IMR-90 (cell line): ENCODE measurements around the gene FBXW7. TPM values are rescaled to one million over a fixed set of nuclear protein-coding genes. Genes with fewer than 3 reads are reported as not detected.

ENCODE experiments used
- ATAC-seq: fragments of 200-7000 bp; cut with Tn5 transposase; 2 replicates; pipeline ENCODE4 v1.9.1; 2020; ENCODE audit warnings: low read depth, mild to moderate bottlenecking, moderate library complexity
- BruUV-seq: library from RNA; stranded (reverse); fragments of 400-500 nt; replicated peaks from 2 replicates; lab custom pipeline; 2021; lab: Mats Ljungman, UMichigan
- CTCF ChIA-PET: fragments of 300-600 bp; formaldehyde crosslinking; extraction: SDS; loops from one replicate; lab custom pipeline; 2021; ENCODE audit warnings: antibody characterized with exemption; lab: Yijun Ruan, JAX
- POLR2A ChIA-PET: fragments of 300-600 bp; sonication (Branson Sonifier 250); formaldehyde crosslinking; loops from one replicate; lab custom pipeline; 2022; ENCODE audit warnings: antibody characterized with exemption; ENCODE audit not compliant: unreplicated experiment; lab: Charles Lee
- DNase-seq: peaks from one replicate; pipeline ENCODE4 v3.0.0; 2013
- H2AFZ ChIP-seq: replicated peaks from 2 replicates; pipeline ENCODE3; 2013; ENCODE audit warnings: low read length, mild to moderate bottlenecking; ENCODE audit not compliant: poor library complexity
- H2AK5ac ChIP-seq: 2 replicates; pipeline ENCODE4 v1.6.1; 2013; ENCODE audit warnings: low read depth, low read length, inconsistent platforms
- H2AK9ac ChIP-seq: replicated peaks from 2 replicates; pipeline ENCODE3; 2013; ENCODE audit warnings: mild to moderate bottlenecking, low read depth, low read length, moderate library complexity; ENCODE audit not compliant: poor library complexity
- H2BK120ac ChIP-seq: 2 replicates; pipeline ENCODE4 v1.6.1; 2013; ENCODE audit warnings: low read depth, low read length, inconsistent platforms
- H2BK15ac ChIP-seq: 3 replicates; pipeline ENCODE4 v1.6.1; 2013; ENCODE audit warnings: low read depth, low read length, inconsistent platforms
- H2BK20ac ChIP-seq: 2 replicates; pipeline ENCODE4 v1.6.1; 2013; ENCODE audit warnings: low read depth, mild to moderate bottlenecking, inconsistent platforms, low read length, moderate library complexity
- H2BK5ac ChIP-seq: 2 replicates; pipeline ENCODE4 v1.6.1; 2013; ENCODE audit warnings: mild to moderate bottlenecking, low read depth, low read length, inconsistent platforms; ENCODE audit not compliant: poor library complexity, severe bottlenecking
- H3K14ac ChIP-seq: replicated peaks from 2 replicates; pipeline ENCODE4 v1.6.1; 2013; ENCODE audit warnings: low read depth, low read length, inconsistent platforms
- H3K18ac ChIP-seq: 2 replicates; pipeline ENCODE4 v1.6.1; 2013; ENCODE audit warnings: low read depth, low read length, control low read depth
- H3K23ac ChIP-seq: 2 replicates; pipeline ENCODE4 v1.6.1; 2013; ENCODE audit warnings: low read depth, low read length, inconsistent platforms
- H3K27ac ChIP-seq: 2 replicates; pipeline ENCODE4 v1.5.1; 2013; ENCODE audit warnings: mild to moderate bottlenecking, control low read depth, low read length; ENCODE audit not compliant: insufficient read depth
- H3K27me3 ChIP-seq: 2 replicates; pipeline ENCODE4 v1.6.1; 2013; ENCODE audit warnings: low read length; ENCODE audit not compliant: control insufficient read depth, insufficient read depth
- H3K36me3 ChIP-seq: 2 replicates; pipeline ENCODE4 v1.6.1; 2013; ENCODE audit warnings: low read length, mixed read lengths; ENCODE audit not compliant: control insufficient read depth, insufficient read depth
- H3K4ac ChIP-seq: 2 replicates; pipeline ENCODE4 v1.6.1; 2013; ENCODE audit warnings: low read depth, low read length, inconsistent platforms
- H3K4me1 ChIP-seq: 2 replicates; pipeline ENCODE4 v1.6.1; 2013; ENCODE audit warnings: low read length, mixed read lengths; ENCODE audit not compliant: control insufficient read depth, insufficient read depth
- H3K4me2 ChIP-seq: 2 replicates; pipeline ENCODE4 v1.6.1; 2013; ENCODE audit warnings: low read depth, mild to moderate bottlenecking, control low read depth, low read length, moderate library complexity
- H3K4me3 ChIP-seq: 2 replicates; pipeline ENCODE4 v1.5.1; 2013; ENCODE audit warnings: low read depth, mild to moderate bottlenecking, control low read depth, low read length, moderate library complexity; ENCODE audit not compliant: insufficient read depth
- H3K56ac ChIP-seq: 2 replicates; pipeline ENCODE4 v1.6.1; 2013; ENCODE audit warnings: low read length, inconsistent platforms; ENCODE audit not compliant: insufficient read depth; ENCODE audit errors: extremely low read depth
- H3K79me1 ChIP-seq, 2 experiments: 2 replicates each; pipeline ENCODE4 v1.6.1; 2013; ENCODE audit warnings: low read length in 2 of 2, inconsistent platforms in 1 of 2, low read depth in 1 of 2
- H3K9ac ChIP-seq: 2 replicates; pipeline ENCODE4 v1.6.1; 2013; ENCODE audit warnings: low read depth, low read length, control low read depth
- H3K9me1 ChIP-seq: 2 replicates; pipeline ENCODE4 v1.6.1; 2013; ENCODE audit warnings: low read length, inconsistent platforms; ENCODE audit not compliant: insufficient read depth
- H3K9me3 ChIP-seq: 2 replicates; pipeline ENCODE4 v1.6.1; 2013; ENCODE audit warnings: low read length; ENCODE audit not compliant: control insufficient read depth, insufficient read depth
- H4K20me1 ChIP-seq: 2 replicates; pipeline ENCODE4 v1.6.1; 2013; ENCODE audit warnings: low read length, inconsistent platforms; ENCODE audit not compliant: insufficient read depth
- H4K5ac ChIP-seq: 2 replicates; pipeline ENCODE4 v1.6.1; 2013; ENCODE audit warnings: mild to moderate bottlenecking, low read depth, low read length, control low read depth
- H4K8ac ChIP-seq, 2 experiments: 2 replicates each; pipeline ENCODE4 v1.6.1; 2013; ENCODE audit warnings: low read depth in 2 of 2, low read length in 2 of 2, control low read depth in 1 of 2, inconsistent platforms in 1 of 2
- H4K91ac ChIP-seq: 2 replicates; pipeline ENCODE4 v1.6.1; 2013; ENCODE audit warnings: low read depth, low read length, inconsistent platforms; ENCODE audit not compliant: insufficient read depth
- BHLHE40 ChIP-seq: fragments of 150-350 bp; IDR thresholded peaks from 2 replicates; pipeline ENCODE4 v1.6.1; 2016; ENCODE audit warnings: mild to moderate bottlenecking, low read depth, low read length
- CEBPB ChIP-seq: IDR thresholded peaks from 2 replicates; pipeline ENCODE4 v1.6.1; 2012; ENCODE audit warnings: low read depth, low read length, improper control_type of control experiment
- CTCF ChIP-seq: conservative IDR thresholded peaks from 2 replicates; pipeline ENCODE4 v1.5.1; 2012; ENCODE audit warnings: mild to moderate bottlenecking, low read depth, low read length, improper control_type of control experiment
- FOS ChIP-seq: fragments of 150-350 bp; IDR thresholded peaks from 2 replicates; pipeline ENCODE4 v1.6.1; 2016; ENCODE audit warnings: low read depth, low read length
- MAFK ChIP-seq: IDR thresholded peaks from 2 replicates; pipeline ENCODE4 v1.6.1; 2012; ENCODE audit warnings: low read depth, low read length, improper control_type of control experiment
- NFE2L2 ChIP-seq: fragments of 150-350 bp; IDR thresholded peaks from 2 replicates; pipeline ENCODE4 v1.6.1; 2016; ENCODE audit warnings: low read depth, mild to moderate bottlenecking, low read length
- POLR2A ChIP-seq: IDR thresholded peaks from 2 replicates; pipeline ENCODE4 v1.6.1; 2012; ENCODE audit warnings: mild to moderate bottlenecking, low read depth, low read length
- RAD21 ChIP-seq: IDR thresholded peaks from 2 replicates; pipeline ENCODE4 v1.6.1; 2012; ENCODE audit warnings: low read length, improper control_type of control experiment
- SMC3 ChIP-seq: fragments of 150-350 bp; IDR thresholded peaks from 2 replicates; pipeline ENCODE4 v1.6.1; 2016; ENCODE audit warnings: low read depth, mild to moderate bottlenecking, antibody characterized with exemption, low read length, moderate library complexity
- WGBS, 2 experiments: methylation state at CpG; one replicate each; pipeline versions ENCODE4 v1.1.5 to v1.1.7; 2013; ENCODE audit warnings: missing lambda C conversion rate in 2 of 2; ENCODE audit not compliant: insufficient read length in 1 of 2; ENCODE audit errors: extremely low coverage in 2 of 2; 5-methylcytosine and 5-hydroxymethylcytosine counted together
- dilution Hi-C: fragments of 300-500 bp; cut with HindIII; formaldehyde crosslinking; loops from one replicate; pipeline ENCODE4 v1.14.3; 2018; ENCODE audit warnings: low sequenced_read_pairs; ENCODE audit not compliant: unreplicated experiment
- in situ Hi-C: fragments of 300-500 bp; cut with MboI; formaldehyde crosslinking; loops from 3 replicates; pipeline ENCODE4 v1.14.3; 2019; ENCODE audit warnings: low sequenced_read_pairs, inconsistent platforms, mixed read lengths
- intact Hi-C: fragments of 100-400 bp; cut with micrococcal nuclease; formaldehyde crosslinking; loops from 2 replicates; pipeline ENCODE4 v1.10.0; 2022
- polyA plus RNA-seq, 3 experiments: library from polyadenylated mRNA; depleted of rRNA; stranded (reverse); fragments of >200 nt; gene quantifications; 2 replicates each; pipeline ENCODE4 v1.2.3, GENCODE V29; 2012; ENCODE audit warnings: low replicate concordance in 1 of 3
- total RNA-seq: library from RNA; depleted of rRNA; stranded (reverse); fragments of >200 nt; gene quantifications from 2 replicates; pipeline ENCODE4 v1.2.3, GENCODE V29; 2012

Gene FBXW7
- total and polyA plus RNA-seq, 2 of the 4 experiments (the other 2 are of a cell fraction), result 7.2 to 27.4 TPM

- H3K18ac ChIP-seq, result no peak overlapping the region
- no peak overlapping the region for H3K23ac ChIP-seq
- TF ChIP-seq POLR2A (no peak), CTCF (no peak), BHLHE40 (no peak), FOS (no peak), MAFK (no peak), SMC3 (no peak), CEBPB (no peak), RAD21 (no peak), NFE2L2 (no peak)
- dilution Hi-C loops, result no loop called here
- no peak overlapping the region for H4K91ac ChIP-seq
- no peak overlapping the region for H3K4ac ChIP-seq
- no peak overlapping the region for H3K4me3 ChIP-seq
- H2BK15ac ChIP-seq, result no peak overlapping the region
- intact Hi-C loops, result no loop called here
- ChIA-PET CTCF (interaction anchor here (1.6 kb wide), 1 partner anchor 10 kb away, joined by 3 read pairs; no protein-coding TSS in a partner anchor), POLR2A (no interaction called here)
- H3K9me3 ChIP-seq, result no peaks in the 10 kb centered on the region
- no TSS peak for BruUV-seq
- no peak overlapping the region for H3K14ac ChIP-seq
- peaks cover 28 to 49% of the 10 kb centered on the region in 2 experiments for H3K79me1 ChIP-seq
- H2BK5ac ChIP-seq, result no peak overlapping the region
- no peak for ATAC-seq
- H3K4me1 ChIP-seq, result peaks cover 2% of the 10 kb centered on the region; the same call in 1 of the 2 replicates
- no peaks in the 10 kb centered on the region for H3K27me3 ChIP-seq
- no peak overlapping the region for H4K8ac ChIP-seq
- H2AFZ ChIP-seq, result no peak overlapping the region
- H3K9ac ChIP-seq, result no peak overlapping the region
- H2AK9ac ChIP-seq, result no peak overlapping the region
- H2AK5ac ChIP-seq, result no peak overlapping the region
- DNase-seq, result no peak
- peaks cover 2% of the 10 kb centered on the region; the same call in 1 of the 2 replicates for H3K9me1 ChIP-seq
- peaks cover 16% of the 10 kb centered on the region for H4K20me1 ChIP-seq
- no peaks in the 10 kb centered on the region for H3K36me3 ChIP-seq
- no peak overlapping the region for H4K5ac ChIP-seq
- H3K56ac ChIP-seq, result no peak overlapping the region
- H2BK20ac ChIP-seq, result no peak overlapping the region
- no CpG with 5 or more reads among the region's 7 CpGs for WGBS, 2 experiments
- H3K27ac ChIP-seq, result no peak overlapping the region
- no peak overlapping the region for H3K4me2 ChIP-seq
- in situ Hi-C loops, result no loop called here
- no peak overlapping the region for H2BK120ac ChIP-seq
Observed at GRCh38 chr4:152510349-152511147, 25.3 kb downstream of the FBXW7 start.
